ENCODE measurements around the gene CASP3.
A peak's percentile ranks its signal among the peaks of the same experiment; 100 is the strongest.
"Not testable (repeated sequence)": the region's sequence is repeated elsewhere in the genome, so short reads cannot be mapped to it uniquely, and the experiment has no call there.

The CASP3 gene

DNA sequence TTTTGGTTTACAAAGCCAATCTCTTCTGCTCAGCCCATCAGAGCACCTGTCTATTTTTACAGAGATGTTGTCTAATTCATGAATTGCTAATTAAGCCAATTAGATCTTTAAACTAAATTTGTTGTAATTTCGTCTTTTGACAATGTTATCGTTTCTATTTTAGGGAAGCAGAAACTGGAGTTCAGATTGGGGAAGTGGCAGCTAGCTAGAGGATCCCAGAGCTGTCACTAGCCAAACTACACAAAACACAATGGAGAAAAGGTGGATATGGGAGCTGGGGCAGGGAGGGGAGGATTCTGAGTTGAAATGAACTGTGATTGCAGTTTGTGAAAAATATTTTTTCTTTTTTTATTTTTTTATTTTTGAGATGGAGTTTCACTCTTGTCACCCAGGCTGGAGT, 35.8 kb downstream of the CASP3 start:
- TF ChIP-seq, protein P1, sequence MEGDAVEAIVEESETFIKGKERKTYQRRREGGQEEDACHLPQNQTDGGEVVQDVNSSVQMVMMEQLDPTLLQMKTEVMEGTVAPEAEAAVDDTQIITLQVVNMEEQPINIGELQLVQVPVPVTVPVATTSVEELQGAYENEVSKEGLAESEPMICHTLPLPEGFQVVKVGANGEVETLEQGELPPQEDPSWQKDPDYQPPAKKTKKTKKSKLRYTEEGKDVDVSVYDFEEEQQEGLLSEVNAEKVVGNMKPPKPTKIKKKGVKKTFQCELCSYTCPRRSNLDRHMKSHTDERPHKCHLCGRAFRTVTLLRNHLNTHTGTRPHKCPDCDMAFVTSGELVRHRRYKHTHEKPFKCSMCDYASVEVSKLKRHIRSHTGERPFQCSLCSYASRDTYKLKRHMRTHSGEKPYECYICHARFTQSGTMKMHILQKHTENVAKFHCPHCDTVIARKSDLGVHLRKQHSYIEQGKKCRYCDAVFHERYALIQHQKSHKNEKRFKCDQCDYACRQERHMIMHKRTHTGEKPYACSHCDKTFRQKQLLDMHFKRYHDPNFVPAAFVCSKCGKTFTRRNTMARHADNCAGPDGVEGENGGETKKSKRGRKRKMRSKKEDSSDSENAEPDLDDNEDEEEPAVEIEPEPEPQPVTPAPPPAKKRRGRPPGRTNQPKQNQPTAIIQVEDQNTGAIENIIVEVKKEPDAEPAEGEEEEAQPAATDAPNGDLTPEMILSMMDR (IDR thresholded peaks at IDR 0.05; ENCODE audit: borderline replicate concordance, extremely low read depth, low read length, poor library complexity, severe bottlenecking): no peak
- no peak for TF ChIP-seq EZH2 (IDR thresholded peaks at IDR 0.05; ENCODE audit: borderline replicate concordance, low read depth, low read length, severe bottlenecking)
- Histone ChIP-seq H3K9me3 (ENCODE audit: insufficient read depth, low read length, severe bottlenecking) (peaks cover 7% of the 10 kb centered on the region), H3K79me2 (ENCODE audit: insufficient read depth, low read length) (no peaks in the 10 kb centered on the region), H4K20me1 (ENCODE audit: insufficient read depth, low read length) (no peaks in the 10 kb centered on the region), H3K27ac (ENCODE audit: low read length) (no peak overlapping the region), H3K4me2 (ENCODE audit: insufficient read depth, low read length) (no peak overlapping the region), H3K36me3 (ENCODE audit: insufficient read depth, low read length) (no peaks in the 10 kb centered on the region), H3K4me3 (ENCODE audit: low read depth in 1 of 2, low read length in 2 of 2) (no peak overlapping the region), H3K9ac (ENCODE audit: low read depth, low read length) (no peak overlapping the region), H3K4me1 (ENCODE audit: insufficient read depth, low read length) (no peaks in the 10 kb centered on the region), H3K27me3 (ENCODE audit: insufficient read depth, low read length, poor library complexity) (no peaks in the 10 kb centered on the region), H2AFZ (ENCODE audit: low read depth, low read length) (no peak overlapping the region)
- ATAC-seq (ENCODE audit: insufficient read depth, low read depth) (no peak), DNase-seq (no peak)

GRCh38 chr4:184612074-184612473, 37.2 kb downstream of the CASP3 start:
- H3K4me2 ChIP-seq (ENCODE audit: insufficient read depth, low read length): no peak overlapping the region

GRCh38 chr4:184607429-184607828, 41.8 kb downstream of the CASP3 start:
- H3K27me3 ChIP-seq (ENCODE audit: insufficient read depth, low read length, poor library complexity); H3K4me1 ChIP-seq (ENCODE audit: insufficient read depth, low read length); H4K20me1 ChIP-seq (ENCODE audit: insufficient read depth, low read length); H2AFZ ChIP-seq (ENCODE audit: low read depth, low read length); H3K9me3 ChIP-seq (ENCODE audit: insufficient read depth, low read length, severe bottlenecking); H3K4me3 ChIP-seq (ENCODE audit: low read depth in 1 of 2, low read length in 2 of 2); ATAC-seq (ENCODE audit: insufficient read depth, low read depth); H3K4me2 ChIP-seq (ENCODE audit: insufficient read depth, low read length); DNase-seq; H3K36me3 ChIP-seq (ENCODE audit: insufficient read depth, low read length); H3K79me2 ChIP-seq (ENCODE audit: insufficient read depth, low read length); H3K9ac ChIP-seq (ENCODE audit: low read depth, low read length); H3K27ac ChIP-seq (ENCODE audit: low read length): not testable (repeated sequence)

More at GRCh38 chr4:184612074-184612473, 37.2 kb downstream of the CASP3 start:
- H4K20me1 ChIP-seq (ENCODE audit: insufficient read depth, low read length): no peaks in the 10 kb centered on the region
- no peaks in the 10 kb centered on the region for H3K79me2 ChIP-seq (ENCODE audit: insufficient read depth, low read length)
- peaks cover 7% of the 10 kb centered on the region for H3K9me3 ChIP-seq (ENCODE audit: insufficient read depth, low read length, severe bottlenecking)
- TF ChIP-seq, protein P1 (IDR thresholded peaks at IDR 0.05; ENCODE audit: borderline replicate concordance, extremely low read depth, low read length, poor library complexity, severe bottlenecking): no peak
- TF ChIP-seq EZH2 (IDR thresholded peaks at IDR 0.05; ENCODE audit: borderline replicate concordance, low read depth, low read length, severe bottlenecking): no peak
- H3K4me1 ChIP-seq (ENCODE audit: insufficient read depth, low read length): no peaks in the 10 kb centered on the region
- DNase-seq: no peak
- H3K27me3 ChIP-seq (ENCODE audit: insufficient read depth, low read length, poor library complexity): no peaks in the 10 kb centered on the region
- no peak overlapping the region for H3K9ac ChIP-seq (ENCODE audit: low read depth, low read length)
- H3K36me3 ChIP-seq (ENCODE audit: insufficient read depth, low read length): no peaks in the 10 kb centered on the region
- no peak overlapping the region for H3K27ac ChIP-seq (ENCODE audit: low read length)
- H3K4me3 ChIP-seq (ENCODE audit: low read depth in 1 of 2, low read length in 2 of 2): no peak overlapping the region
- ATAC-seq (ENCODE audit: insufficient read depth, low read depth): no peak
- H2AFZ ChIP-seq (ENCODE audit: low read depth, low read length): no peak overlapping the region

GRCh38 chr4:184602857-184603256, 46.4 kb downstream of the CASP3 start:
- H3K4me2 ChIP-seq (ENCODE audit: insufficient read depth, low read length); H3K9me3 ChIP-seq (ENCODE audit: insufficient read depth, low read length, severe bottlenecking); H3K79me2 ChIP-seq (ENCODE audit: insufficient read depth, low read length); ATAC-seq (ENCODE audit: insufficient read depth, low read depth); H3K27ac ChIP-seq (ENCODE audit: low read length); H3K27me3 ChIP-seq (ENCODE audit: insufficient read depth, low read length, poor library complexity); H4K20me1 ChIP-seq (ENCODE audit: insufficient read depth, low read length); H3K4me1 ChIP-seq (ENCODE audit: insufficient read depth, low read length); H3K36me3 ChIP-seq (ENCODE audit: insufficient read depth, low read length); H2AFZ ChIP-seq (ENCODE audit: low read depth, low read length); H3K4me3 ChIP-seq (ENCODE audit: low read depth in 1 of 2, low read length in 2 of 2); H3K9ac ChIP-seq (ENCODE audit: low read depth, low read length); DNase-seq: not testable (repeated sequence)

GRCh38 chr4:184600982-184601381, 48.3 kb downstream of the CASP3 start:
- H3K4me2 ChIP-seq (ENCODE audit: insufficient read depth, low read length): peak overlapping the region; percentile 33; the same call in 1 of the 2 replicates
- H3K4me3 ChIP-seq (ENCODE audit: low read depth in 1 of 2, low read length in 2 of 2); H3K9ac ChIP-seq (ENCODE audit: low read depth, low read length); H3K27me3 ChIP-seq (ENCODE audit: insufficient read depth, low read length, poor library complexity); H3K79me2 ChIP-seq (ENCODE audit: insufficient read depth, low read length); H3K36me3 ChIP-seq (ENCODE audit: insufficient read depth, low read length); H3K27ac ChIP-seq (ENCODE audit: low read length); H4K20me1 ChIP-seq (ENCODE audit: insufficient read depth, low read length); H3K4me1 ChIP-seq (ENCODE audit: insufficient read depth, low read length); H3K9me3 ChIP-seq (ENCODE audit: insufficient read depth, low read length, severe bottlenecking): not testable (repeated sequence)
- DNase-seq (peak; percentile 82), ATAC-seq (ENCODE audit: insufficient read depth, low read depth) (peak; percentile 98)
- peak overlapping the region; percentile 45; the same call in 1 of the 2 replicates for H2AFZ ChIP-seq (ENCODE audit: low read depth, low read length)
